ENCODE measurements around the gene GPR75. TPM values are rescaled to one million over a fixed set of nuclear protein-coding genes. Genes with fewer than 3 reads are reported as not detected.

Gene GPR75
- total RNA-seq, 2 donors from 2014 or later = 1.3 to 2.5 TPM

- H3K9me3 ChIP-seq = no peaks in the 10 kb centered on the region
- no peaks in the 10 kb centered on the region for H3K4me1 ChIP-seq
- H3K27me3 ChIP-seq = no peaks in the 10 kb centered on the region
- DNase-seq (ENCODE audit: low spot score) = no peak
- H3K36me3 ChIP-seq = peaks cover 48% of the 10 kb centered on the region
- no peak for TF ChIP-seq CTCF (IDR thresholded peaks at IDR 0.05)
- no peak overlapping the region for H3K27ac ChIP-seq
- no peak overlapping the region for H3K4me3 ChIP-seq
These were observed 21.0 kb upstream of the GPR75 start for GRCh38 chr2:53880756-53881155.

- H3K4me3 ChIP-seq = no peak overlapping the region
- no peak overlapping the region for H3K27ac ChIP-seq
- no peak for DNase-seq (ENCODE audit: low spot score)
- no peaks in the 10 kb centered on the region for H3K27me3 ChIP-seq
- peaks cover 46% of the 10 kb centered on the region for H3K36me3 ChIP-seq
- no peak for TF ChIP-seq CTCF (IDR thresholded peaks at IDR 0.05)
- H3K9me3 ChIP-seq = no peaks in the 10 kb centered on the region
- H3K4me1 ChIP-seq = no peaks in the 10 kb centered on the region
These were observed 17.8 kb upstream of the GPR75 start for GRCh38 chr2:53877556-53877955.

GRCh38 chr2:53877112-53877511 lies 17.3 kb upstream of the GPR75 start:
- DNase-seq (ENCODE audit: low spot score) = no peak
- peaks cover 46% of the 10 kb centered on the region for H3K36me3 ChIP-seq
- H3K27me3 ChIP-seq = no peaks in the 10 kb centered on the region
- H3K9me3 ChIP-seq = no peaks in the 10 kb centered on the region
- H3K27ac ChIP-seq = no peak overlapping the region
- H3K4me1 ChIP-seq = no peaks in the 10 kb centered on the region
- no peak overlapping the region for H3K4me3 ChIP-seq
- no peak for TF ChIP-seq CTCF (IDR thresholded peaks at IDR 0.05)

- Histone ChIP-seq H3K27me3 (no peaks in the 10 kb centered on the region), H3K9me3 (no peaks in the 10 kb centered on the region), H3K4me3 (no peak overlapping the region), H3K36me3 (peaks cover 55% of the 10 kb centered on the region), H3K4me1 (no peaks in the 10 kb centered on the region), H3K27ac (no peak overlapping the region)
- no peak for DNase-seq (ENCODE audit: low spot score)
- TF ChIP-seq CTCF (IDR thresholded peaks at IDR 0.05) = no peak
These were observed 14.7 kb upstream of the GPR75 start for GRCh38 chr2:53874401-53874950.

- Histone ChIP-seq H3K4me1 (no peaks in the 10 kb centered on the region), H3K9me3 (no peaks in the 10 kb centered on the region), H3K36me3 (peaks cover 54% of the 10 kb centered on the region), H3K4me3 (no peak overlapping the region), H3K27ac (no peak overlapping the region), H3K27me3 (no peaks in the 10 kb centered on the region)
- TF ChIP-seq CTCF (IDR thresholded peaks at IDR 0.05) = no peak
- no peak for DNase-seq (ENCODE audit: low spot score)
These were observed 8.0 kb upstream of the GPR75 start for GRCh38 chr2:53867773-53868172.

- no peak overlapping the region for H3K4me3 ChIP-seq
- no peaks in the 10 kb centered on the region for H3K4me1 ChIP-seq
- H3K27me3 ChIP-seq = no peaks in the 10 kb centered on the region
- H3K9me3 ChIP-seq = no peaks in the 10 kb centered on the region
- no peak for TF ChIP-seq CTCF (IDR thresholded peaks at IDR 0.05)
- no peak for DNase-seq (ENCODE audit: low spot score)
- no peak overlapping the region for H3K27ac ChIP-seq
- H3K36me3 ChIP-seq = peaks cover 50% of the 10 kb centered on the region
These were observed 7.4 kb upstream of the GPR75 start for GRCh38 chr2:53867169-53867568.

Data from right atrium auricular region (tissue), 2 donors.